ENCODE measurements around the gene CD53.
A peak's percentile ranks its signal among the peaks of the same experiment; 100 is the strongest.

The CD53 gene

DNA sequence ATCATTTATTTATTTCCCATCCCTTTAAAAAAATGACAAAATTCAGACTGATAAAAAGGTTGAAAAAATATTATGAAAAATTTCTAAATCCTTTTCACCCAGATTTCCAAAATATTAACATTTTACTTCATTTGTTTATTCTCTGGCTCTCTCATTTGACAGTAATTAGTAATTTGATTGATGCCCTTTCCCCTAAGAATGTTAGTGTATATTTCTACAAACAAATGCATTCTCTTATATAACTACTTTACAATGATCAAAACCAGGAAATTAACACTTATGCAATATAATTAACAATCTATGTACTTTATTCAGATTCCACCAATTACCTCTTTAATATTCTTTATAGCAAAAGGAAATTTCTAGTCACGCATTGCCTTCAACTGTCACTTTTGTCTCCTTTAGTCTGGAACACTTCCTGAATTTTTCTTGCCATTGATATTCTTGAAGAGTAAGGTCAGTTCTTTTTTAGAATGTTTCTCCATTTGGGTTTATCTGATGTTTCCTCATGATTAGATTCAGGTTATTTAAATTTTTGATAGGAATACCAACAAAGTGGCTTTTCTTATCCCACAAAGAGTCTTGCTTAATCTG, 3.9 kb downstream of the CD53 start:
- DNase-seq (ENCODE audit: low read depth in 3 of 3): no peak

DNA sequence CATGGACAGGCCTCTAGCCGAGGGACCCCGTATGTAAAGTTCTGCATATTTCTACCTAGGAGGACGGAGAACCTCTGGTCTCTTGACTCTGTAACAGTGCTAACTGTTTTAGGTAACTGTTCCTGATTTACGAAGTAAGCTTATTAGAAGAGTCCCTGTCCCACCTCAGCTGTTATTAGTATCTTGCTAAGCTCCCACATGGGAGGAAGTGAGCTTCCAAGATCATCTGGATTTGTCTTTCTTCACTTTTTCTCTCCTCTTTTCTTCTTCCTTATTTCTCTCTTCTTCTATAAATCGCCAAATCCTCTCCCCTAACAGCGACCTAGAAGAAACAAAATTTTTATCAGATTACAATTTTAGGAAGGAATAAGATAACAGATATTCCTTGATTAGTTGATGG, 4.4 kb downstream of the CD53 start:
- no peak for DNase-seq (ENCODE audit: low read depth in 3 of 3)

DNA sequence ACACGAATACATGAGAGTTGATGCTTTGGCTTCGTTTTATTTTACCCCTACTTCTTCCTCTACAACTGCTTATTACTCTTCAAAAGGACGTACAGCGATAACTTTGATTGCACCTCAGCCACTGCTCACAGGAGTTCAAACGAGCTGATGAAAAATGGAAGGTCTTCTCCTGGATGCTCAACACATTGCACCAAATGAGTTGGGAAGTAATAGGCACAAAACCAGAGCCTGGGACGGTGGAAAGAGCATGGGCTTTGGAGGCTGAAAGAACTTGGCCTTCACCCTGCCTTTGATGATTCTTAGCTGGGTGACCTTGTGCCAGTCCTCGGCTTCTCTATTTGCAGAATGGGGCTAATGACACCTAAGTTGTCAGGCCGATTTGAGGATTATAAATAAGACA, 4.8 kb downstream of the CD53 start:
- no peak for DNase-seq (ENCODE audit: low read depth in 3 of 3)

DNA sequence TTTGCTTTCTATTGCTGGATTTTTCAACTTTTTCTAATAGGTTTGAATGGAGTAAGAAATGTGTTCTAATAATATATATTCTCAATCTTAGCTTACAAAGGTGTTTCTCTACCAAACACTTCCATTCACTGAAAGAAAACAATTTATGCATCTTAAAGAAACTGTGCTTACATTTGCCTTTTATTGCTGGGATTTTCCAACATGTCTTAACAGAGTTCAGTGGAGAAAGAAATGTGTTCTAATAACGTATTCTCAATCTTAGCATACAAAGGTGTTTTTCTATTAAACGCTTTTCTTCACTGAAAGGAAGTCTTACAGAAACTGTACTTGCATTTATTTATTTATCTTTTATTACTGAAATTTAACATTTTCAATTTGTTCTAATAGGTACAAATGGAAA, 5.6 kb downstream of the CD53 start:
- DNase-seq (ENCODE audit: low read depth in 3 of 3): no peak

DNA sequence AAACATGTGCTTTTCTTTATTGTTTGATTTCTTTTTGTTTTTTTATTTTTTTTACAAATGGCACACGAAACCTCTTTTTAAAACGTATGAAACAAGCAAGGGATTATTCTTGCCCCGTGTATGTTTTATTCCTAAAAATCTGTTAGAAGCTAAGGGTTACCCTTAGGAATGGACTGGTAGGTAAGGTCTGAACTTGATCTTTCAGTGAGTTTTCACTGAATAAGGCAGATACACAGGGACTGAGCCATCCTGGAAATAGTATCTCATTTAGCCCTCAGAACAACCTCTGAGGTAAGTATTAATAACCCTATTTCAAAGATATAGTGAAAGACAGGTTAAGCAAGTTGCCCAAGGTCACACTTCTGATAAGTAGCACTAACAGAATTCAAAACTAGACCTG, 6.0 kb downstream of the CD53 start:
- DNase-seq (ENCODE audit: low read depth in 3 of 3): no peak

DNA sequence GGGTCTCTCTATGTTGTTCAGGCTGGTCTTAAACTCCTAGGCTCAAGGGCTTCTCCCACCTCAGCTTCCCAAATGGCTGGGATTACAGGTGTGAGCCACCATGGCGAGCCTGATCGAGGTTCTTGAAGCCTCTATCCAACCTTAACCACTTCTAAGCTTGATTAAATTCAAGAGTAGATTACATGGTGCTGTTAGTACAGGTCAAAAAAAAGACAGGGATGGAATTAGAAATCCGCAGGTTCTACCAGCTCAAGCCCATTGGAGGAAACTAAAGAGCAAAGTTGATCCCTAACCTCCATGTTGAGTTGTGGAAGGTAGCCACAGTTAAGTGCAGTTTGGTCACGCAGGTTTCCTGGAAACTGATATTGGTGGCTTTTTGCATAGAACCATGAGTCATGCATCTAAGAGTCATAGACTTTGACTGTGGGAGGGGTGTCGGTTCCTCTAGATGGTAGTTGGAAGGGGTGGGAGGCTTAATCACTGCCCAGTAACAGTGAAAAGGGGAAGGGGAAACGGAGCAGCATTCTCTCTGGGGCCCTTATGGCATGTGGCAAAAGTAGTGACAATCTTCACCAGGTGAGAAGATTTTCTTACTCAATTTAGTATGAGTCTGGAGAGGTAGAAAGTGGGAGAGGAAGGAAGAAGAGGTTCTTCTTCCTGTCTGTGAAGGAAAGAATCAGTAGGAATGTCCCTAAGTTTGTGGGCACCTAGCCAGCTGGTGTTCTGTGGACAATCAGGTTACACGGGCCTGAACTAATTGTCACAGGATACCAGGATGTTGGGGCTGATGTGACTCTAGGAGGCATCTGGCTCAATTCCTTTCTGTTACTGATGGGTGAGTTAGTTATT, 7.0 kb downstream of the CD53 start:
- peak; percentile 36 to 58 (median 54) for DNase-seq (ENCODE audit: low read depth in 3 of 3)

DNA sequence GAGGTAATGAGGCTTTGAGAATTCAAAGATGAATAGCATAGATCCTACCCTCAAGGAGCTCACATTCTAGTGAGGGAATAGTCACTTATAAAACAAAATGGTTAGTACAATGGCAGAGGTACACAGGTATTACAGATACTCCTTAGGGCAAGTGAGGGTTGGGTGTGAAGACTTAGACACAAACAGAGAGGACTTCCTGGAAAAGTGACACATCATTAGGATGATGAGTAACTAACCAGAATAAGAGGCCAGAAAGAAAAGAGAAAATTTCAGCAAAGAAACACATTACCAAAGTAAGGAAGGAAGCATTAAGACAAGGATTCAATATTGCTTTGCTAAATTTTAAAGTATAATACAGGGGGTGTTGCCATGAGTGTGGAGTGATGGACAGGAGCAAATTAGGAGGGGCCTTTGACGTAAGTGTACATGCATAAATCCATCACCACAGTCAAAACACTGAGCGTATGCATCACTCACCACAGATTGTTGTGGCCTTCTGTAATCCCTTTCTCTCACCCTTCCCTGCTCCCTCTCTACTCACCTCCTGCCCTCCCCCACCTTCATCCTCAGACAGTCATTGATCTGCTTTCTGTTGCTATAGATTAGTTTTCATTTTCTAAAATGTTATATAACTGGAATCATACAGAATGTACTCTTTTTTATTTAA, 7.9 kb downstream of the CD53 start:
- peak in 2 of 3 donors; percentile 27 to 47 for DNase-seq (ENCODE audit: low read depth in 3 of 3)

DNA sequence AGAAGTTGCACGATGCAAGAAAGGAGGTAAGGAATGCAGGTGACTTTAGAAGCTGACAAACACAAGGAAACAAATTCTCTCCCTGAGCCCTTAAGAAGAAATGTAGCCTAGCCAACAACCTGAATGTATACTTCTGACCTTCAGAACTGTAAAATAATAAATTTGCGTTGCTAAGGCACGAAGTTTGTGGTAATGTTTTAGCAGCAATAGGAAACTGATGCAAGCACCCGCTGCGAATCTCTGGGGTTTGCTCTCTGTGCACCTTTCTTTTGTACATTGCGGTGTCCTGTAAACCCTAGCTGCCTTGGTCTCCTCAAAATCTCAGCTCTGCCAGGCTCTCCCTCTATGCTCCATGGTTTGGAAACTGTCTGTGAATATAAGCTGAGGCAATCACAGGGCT, 15.1 kb downstream of the CD53 start:
- DNase-seq (ENCODE audit: low read depth in 3 of 3): no peak

DNA sequence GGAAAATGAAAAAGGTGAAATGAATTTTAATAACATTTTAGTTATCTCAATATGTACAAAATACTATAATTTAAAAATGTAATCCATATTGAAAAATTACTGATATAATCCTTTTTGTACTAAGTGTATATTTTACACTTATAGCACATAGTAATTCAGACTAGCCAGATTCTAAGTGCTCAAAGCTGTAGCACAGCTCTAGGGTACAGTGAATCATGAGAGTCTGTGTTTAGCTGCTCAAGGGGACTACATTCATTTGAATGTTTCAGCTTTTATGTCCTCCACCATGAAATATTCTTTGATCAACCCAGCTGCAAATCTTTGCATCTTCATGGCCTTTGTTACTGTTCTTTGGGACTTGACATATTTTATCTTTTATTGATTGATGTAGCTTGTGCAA, 15.7 kb downstream of the CD53 start:
- DNase-seq (ENCODE audit: low read depth in 3 of 3): no peak

DNA sequence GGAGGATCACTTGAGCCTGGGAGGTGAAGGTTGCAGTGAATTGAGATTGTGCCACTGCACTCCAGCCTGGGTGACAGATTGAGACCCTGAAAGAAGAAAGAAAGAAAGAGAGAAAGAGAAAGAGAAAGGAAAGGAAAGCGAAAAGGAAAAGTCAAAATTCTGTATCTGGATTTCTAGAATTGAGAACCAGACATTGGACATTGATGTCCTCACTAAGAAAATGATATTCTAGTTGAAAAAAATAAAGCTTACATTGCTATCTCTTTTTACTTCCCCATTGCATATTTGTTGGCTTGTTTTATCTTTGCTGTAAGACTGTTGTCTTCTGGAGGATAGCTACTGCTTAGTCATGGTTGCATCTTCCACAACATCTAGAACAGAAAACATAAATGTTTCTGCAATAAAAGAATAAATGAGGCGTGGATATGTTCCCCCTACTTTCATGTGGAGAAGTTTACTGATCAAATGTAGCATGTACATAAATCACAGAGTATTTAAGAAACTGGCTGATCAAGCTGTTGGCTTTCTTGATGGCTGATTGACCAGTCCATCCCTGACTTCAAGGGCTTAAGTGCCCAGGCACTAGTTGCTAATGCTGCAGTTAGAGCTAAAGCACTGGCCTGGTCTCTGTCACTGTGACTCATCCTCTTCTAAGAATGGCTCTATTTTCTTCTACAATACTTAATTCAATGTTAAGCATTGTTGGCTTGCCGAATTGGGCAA, 17.7 kb downstream of the CD53 start:
- DNase-seq (ENCODE audit: low read depth in 3 of 3): no peak

DNA sequence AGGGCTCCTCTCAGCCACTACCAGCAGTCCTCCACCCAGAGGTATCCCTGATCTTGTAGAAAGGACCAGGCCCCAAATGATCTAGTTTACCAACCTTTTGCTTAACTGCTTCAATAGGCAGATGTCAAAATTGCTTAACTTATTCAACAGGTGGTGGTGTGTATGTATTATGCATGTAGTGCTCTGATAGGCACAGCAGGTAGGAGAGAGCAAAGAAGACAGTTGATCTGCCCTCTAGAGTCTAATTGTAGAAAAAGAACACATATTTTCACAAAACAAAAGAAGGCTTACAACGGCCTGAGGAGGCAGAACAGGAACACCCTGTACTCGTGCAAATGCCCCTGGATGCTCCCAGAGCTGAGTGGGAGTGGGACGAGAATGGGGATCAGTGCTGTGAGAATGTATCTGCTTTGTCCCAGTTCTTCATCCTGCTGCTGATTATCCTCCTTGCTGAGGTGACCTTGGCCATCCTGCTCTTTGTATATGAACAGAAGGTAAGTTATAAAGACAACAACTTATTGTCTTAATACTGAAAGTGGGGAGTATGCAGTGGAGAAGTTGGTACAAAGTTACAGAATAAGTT, 21.1 kb downstream of the CD53 start:
- DNase-seq (ENCODE audit: low read depth in 3 of 3): no peak

DNA sequence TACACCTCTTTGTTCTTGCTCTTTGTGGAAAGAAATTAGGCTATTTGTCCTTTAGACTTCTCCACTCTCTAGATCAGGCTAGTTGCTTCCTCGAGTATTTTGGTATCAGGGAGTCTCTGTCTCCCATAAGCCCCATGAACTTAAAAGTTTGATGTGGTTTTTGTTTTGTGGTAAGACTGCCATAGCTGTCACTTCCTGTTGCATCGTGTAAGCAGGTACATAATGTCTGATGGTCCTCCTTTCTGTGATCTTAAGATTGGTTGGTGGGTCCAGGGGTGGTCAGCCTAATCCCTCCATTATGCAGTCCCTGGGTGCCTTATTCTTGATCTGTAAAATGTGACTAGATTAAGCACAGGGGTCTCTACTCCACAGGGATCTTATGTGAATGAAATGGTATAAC, 23.1 kb downstream of the CD53 start:
- DNase-seq (ENCODE audit: low read depth in 3 of 3): no peak

DNA sequence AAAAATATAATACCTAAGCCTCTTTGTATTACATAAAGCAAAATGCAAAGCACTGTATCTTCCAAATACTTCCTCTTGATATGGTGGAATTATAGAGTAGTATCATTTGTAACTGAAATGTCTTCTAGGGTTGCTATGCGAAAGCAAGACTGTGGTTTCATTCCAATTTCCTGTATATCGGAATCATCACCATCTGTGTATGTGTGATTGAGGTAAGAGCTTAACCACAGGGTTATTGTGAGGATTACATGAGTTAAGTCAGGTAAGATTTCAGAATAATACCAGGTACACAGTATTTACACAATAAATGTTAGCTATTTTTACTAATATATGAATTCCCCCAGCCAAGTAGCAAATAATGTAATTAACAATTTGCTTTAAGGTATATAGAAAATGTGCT, 24.7 kb downstream of the CD53 start:
- no peak for DNase-seq (ENCODE audit: low read depth in 3 of 3)

DNA sequence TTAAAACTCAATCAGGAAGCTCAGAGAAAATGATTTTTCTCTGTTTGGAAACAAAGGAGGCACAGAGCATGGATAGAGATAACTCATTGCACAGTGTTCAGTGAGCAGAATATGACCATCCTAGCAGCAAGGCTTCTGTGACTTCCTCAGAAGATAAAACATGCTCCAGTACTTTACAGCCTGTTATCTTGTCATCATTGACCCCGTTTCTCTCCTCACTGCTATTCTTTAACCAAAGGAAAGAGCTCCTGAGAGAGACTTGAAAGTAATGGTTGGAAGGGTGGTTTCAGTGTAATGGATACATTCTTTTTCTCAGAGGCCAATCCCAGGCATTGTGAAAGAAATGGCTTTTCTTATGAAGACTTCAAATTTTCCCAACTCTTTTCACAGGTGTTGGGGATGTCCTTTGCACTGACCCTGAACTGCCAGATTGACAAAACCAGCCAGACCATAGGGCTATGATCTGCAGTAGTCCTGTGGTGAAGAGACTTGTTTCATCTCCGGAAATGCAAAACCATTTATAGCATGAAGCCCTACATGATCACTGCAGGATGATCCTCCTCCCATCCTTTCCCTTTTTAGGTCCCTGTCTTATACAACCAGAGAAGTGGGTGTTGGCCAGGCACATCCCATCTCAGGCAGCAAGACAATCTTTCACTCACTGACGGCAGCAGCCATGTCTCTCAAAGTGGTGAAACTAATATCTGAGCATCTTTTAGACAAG, 25.9 kb downstream of the CD53 start:
- DNase-seq (ENCODE audit: low read depth in 3 of 3): no peak

DNA sequence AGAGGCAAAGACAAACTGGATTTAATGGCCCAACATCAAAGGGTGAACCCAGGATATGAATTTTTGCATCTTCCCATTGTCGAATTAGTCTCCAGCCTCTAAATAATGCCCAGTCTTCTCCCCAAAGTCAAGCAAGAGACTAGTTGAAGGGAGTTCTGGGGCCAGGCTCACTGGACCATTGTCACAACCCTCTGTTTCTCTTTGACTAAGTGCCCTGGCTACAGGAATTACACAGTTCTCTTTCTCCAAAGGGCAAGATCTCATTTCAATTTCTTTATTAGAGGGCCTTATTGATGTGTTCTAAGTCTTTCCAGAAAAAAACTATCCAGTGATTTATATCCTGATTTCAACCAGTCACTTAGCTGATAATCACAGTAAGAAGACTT, 26.5 kb downstream of the CD53 start:
- no peak for DNase-seq (ENCODE audit: low read depth in 3 of 3)

DNA sequence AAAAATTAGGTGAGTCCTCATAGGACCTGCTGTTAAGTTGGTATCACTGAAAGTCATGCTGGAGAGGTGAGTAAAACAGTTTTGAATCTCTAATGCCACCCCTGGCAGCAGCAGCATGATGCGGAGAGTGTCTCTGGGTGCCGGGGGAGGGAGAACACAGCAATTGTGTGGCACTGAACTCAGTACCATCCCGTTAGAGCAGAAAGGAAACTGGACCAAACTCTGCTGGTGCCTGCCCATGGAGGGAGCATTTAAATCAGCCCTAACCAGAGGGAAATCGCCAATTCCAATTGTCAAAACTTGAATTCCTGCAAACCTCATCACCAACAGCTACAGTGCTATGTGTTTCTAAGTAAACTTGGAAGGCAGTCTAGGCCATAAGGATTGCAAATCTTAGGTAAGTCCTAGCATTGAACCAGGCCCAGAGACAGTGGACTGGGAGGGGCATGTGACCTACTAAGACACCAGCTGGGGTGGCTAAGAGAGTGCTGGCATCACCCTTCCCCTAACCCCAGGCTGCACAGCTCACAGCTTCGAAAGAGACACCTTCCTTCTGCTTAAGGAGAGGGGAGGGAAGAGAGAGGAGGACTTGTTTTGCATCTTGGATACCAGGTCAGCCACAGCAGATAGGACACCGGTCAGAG, 30.0 kb downstream of the CD53 start:
- no peak for DNase-seq (ENCODE audit: low read depth in 3 of 3)

DNA sequence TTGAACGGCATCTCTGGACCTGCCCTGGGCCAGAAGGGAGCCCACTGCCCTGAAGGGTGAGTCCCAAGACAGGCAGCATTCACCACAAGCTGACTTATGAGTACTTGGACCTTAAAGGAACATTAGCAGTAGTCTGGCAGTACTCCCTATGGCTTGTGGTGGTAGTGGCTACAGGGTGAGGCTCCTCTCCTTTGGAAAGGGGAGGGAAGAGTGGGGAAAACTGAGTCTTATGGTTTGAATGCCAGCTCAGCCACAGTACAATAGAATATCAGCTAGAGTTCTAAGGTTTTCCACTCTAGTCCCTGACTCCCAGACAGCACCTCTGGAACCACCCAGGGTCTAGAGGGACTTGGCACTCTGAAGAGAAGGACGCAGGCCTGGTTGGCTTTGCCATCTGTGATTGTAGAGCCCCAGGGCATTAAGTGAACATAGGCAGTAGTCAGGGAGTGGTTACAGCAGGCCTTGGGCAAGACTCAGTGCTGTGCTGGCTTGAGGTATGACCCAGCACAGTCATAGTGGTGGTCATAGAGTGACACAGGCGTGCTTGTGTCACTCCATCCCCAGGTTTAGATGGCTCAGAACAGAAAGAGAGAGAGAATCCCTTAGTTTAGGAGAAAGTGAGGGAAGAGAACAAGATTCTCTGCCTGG, 31.0 kb downstream of the CD53 start:
- DNase-seq (ENCODE audit: low read depth in 3 of 3): no peak

DNA sequence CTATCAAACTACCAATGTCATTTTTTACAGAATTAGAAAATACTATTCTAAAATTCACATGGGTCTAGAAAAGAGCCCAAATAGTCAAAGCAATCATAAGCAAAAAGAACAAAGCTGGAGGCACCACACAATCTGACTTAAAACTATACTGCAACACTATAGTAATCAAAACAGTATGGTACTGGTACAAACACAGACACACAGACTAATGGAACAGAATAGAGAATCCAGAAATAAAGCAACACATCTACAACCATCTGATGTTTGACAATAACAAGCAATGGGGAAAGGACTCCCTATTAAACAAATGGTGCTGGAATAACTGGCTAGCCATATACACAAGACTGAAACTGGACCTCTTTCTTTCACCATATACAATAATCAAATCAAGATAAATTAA, 39.8 kb downstream of the CD53 start:
- DNase-seq (ENCODE audit: low read depth in 3 of 3): no peak

DNA sequence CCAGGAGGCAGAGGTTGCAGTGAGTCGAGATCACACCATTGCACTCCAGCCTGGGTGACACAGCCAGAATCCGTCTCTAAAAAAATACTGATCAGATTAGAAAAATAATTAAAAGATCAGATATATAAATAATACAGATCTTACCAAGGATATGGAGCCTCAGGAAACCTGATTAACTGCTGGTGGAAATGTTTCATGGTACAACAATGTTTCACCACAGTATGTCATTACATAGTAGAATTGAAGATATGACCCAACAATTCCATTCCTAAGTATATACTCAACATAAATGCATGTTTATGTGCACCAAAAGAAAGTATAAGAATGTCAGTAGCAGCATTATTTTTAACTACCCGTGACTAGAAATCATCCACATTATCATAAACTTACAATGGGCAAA, 41.7 kb downstream of the CD53 start:
- no peak for DNase-seq (ENCODE audit: low read depth in 3 of 3)

DNA sequence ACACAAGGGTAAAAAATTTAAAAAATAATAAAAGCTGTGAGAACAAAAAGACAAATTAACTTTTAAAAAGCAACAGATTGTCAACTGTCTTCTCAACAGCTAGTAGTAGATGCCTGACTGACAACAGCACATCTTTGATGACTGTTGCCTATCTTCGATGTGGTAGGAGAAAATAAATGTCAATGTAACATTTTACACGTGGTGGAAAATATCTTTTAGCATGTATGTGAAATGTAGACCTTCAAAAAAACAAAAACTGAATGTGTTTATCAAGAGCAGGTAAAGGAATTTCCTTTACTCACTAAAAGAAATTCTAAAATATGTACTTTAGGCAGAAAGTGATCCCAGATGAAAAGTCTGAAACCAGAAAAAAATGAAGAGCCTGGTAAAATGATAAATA, 42.9 kb downstream of the CD53 start:
- no peak for DNase-seq (ENCODE audit: low read depth in 3 of 3)
